SK-N-SH (cell line): ENCODE results near the gene MYO16.

Experiments used
- SIN3A ChIP-seq: IDR thresholded peaks from 2 replicates; pipeline ENCODE4 v1.6.1; 2012; ENCODE audit warnings: low read depth, mild to moderate bottlenecking, low read length, moderate library complexity, borderline replicate concordance
- TAF1 ChIP-seq: IDR thresholded peaks from 2 replicates; pipeline ENCODE4 v1.6.1; 2012; ENCODE audit warnings: low read depth, mild to moderate bottlenecking, low read length, moderate library complexity, borderline replicate concordance

DNA sequence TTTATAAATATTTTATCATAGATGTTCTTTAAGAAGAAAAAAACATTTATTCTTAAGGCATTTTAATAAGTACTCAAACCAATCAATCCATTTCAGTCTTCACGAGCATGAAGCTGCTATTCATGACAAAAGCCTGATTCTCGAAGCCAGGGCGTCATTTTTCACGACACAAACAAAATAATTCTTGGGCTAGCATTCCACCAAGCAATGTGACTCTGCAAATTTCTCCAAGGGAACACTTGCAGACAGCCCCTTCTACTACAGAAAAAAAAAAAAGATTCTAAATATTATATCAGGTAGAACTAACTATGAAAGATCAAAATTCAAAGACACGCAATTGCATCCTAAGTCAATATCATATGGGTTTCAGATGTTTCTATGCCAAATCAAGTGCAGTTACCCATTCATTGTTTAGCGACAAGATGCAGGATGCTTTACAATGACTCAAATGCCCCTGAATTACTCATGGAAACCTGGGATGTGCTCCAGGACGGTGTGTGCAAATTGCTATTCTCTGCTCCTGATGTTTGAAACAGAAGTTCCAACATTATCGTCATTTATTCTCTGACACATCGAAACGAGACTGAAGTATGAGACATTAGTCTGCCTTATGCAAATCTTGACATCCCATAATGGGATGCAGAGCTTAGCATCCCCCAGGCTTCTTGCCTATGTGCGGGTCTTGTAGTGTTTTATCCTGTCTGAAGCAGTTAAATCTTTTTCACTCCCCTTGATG, 517.7 kb downstream of the MYO16 start:
- TF ChIP-seq TAF1 (peak; percentile 41; the same call in 1 of the 2 replicates), SIN3A (no peak)
